ENCODE results near the gene FAM131A. TPM values are rescaled to one million over a fixed set of nuclear protein-coding genes. Genes with fewer than 3 reads are reported as not detected.
A peak's percentile ranks its signal among the peaks of the same experiment; 100 is the strongest.

The FAM131A gene
- total RNA-seq, 1 experiment from 2014 or later = 14.4 TPM

DNA sequence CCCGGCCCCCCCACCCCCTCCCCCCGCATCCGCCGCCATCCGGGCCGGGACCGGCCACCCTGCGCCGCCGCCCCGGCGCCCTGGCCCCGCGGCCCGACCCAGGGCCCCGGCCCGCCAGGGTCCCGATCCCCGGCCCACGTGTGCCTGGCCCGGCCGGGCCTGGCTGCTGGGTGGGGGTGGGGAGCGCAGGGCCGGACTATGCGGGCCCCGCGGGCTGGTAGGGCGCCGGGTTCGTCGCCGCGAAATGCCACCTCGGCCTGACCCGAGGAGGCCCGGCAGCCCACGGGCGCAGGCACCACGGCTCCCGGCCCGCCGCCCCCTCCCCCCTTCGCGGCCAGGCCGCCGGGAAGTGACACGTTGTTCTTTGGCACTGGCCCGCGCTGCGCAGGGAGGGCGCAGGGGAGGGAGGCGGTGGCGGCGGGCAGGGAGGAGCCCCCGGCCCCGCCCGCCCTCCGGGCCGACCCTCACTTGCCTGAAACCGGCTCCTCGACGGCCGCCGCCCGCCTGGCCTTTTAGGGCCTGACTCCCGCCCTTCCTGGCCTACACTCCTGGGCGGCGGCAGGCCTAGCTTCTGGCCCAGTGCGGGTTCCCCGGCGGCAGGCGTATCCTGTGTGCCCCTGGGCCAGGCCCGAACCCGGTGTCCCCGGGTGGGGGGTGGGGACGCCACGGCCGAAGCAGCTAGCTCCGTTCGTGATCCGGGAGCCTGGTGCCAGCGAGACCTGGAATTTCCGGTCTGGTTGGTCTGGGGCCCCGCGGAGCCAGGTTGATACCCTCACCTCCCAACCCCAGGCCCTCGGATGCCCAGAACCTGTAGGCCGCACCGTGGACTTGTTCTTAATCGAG, 22.5 kb upstream of the FAM131A start:
- Mint-ChIP-seq H3K9me3 (no peaks in the 10 kb centered on the region), H3K27ac (peak overlapping the region in 2 of 3 experiments; percentile 55 to 96; a peak in 3 of 7 replicates), H3K27me3 (ENCODE audit: low read depth) (no peaks in the 10 kb centered on the region), H3K4me3 (peak overlapping the region; percentile 87 to 93), H3K4me1 (peaks cover 26 to 27% of the 10 kb centered on the region in 2 experiments), H3K36me3 (ENCODE audit: insufficient read depth in 1 of 3, low read depth in 3 of 3) (peaks cover 22 to 43% (median 32%) of the 10 kb centered on the region in 3 experiments; a peak in 6 of 7 replicates)
- H3K23me2 ChIP-seq (ENCODE audit: insufficient read length, low read depth, low read length, poor library complexity, severe bottlenecking) = peaks cover 10% of the 10 kb centered on the region
- H2BK20ac ChIP-seq (ENCODE audit: low read depth, low read length, poor library complexity, severe bottlenecking) = no peak overlapping the region
- H4K20me1 ChIP-seq (ENCODE audit: control insufficient read depth, insufficient read depth, insufficient read length) = no peaks in the 10 kb centered on the region
- peak overlapping the region; percentile 97 for H3K4me2 ChIP-seq (ENCODE audit: insufficient read depth, insufficient read length, low read length)
- H3K4me1 ChIP-seq (ENCODE audit: insufficient read depth, low read length) = peaks cover 8% of the 10 kb centered on the region; the same call in 1 of the 2 replicates
- H2AK5ac ChIP-seq (ENCODE audit: insufficient read length, low read length) = no peak overlapping the region
- peak overlapping the region; percentile 68 for H3K14ac ChIP-seq (ENCODE audit: insufficient read depth, low read length)
- H3K9ac ChIP-seq (ENCODE audit: extremely low read depth, insufficient read length, low read length) = peak overlapping the region; percentile 85
- TF ChIP-seq, protein P1, sequence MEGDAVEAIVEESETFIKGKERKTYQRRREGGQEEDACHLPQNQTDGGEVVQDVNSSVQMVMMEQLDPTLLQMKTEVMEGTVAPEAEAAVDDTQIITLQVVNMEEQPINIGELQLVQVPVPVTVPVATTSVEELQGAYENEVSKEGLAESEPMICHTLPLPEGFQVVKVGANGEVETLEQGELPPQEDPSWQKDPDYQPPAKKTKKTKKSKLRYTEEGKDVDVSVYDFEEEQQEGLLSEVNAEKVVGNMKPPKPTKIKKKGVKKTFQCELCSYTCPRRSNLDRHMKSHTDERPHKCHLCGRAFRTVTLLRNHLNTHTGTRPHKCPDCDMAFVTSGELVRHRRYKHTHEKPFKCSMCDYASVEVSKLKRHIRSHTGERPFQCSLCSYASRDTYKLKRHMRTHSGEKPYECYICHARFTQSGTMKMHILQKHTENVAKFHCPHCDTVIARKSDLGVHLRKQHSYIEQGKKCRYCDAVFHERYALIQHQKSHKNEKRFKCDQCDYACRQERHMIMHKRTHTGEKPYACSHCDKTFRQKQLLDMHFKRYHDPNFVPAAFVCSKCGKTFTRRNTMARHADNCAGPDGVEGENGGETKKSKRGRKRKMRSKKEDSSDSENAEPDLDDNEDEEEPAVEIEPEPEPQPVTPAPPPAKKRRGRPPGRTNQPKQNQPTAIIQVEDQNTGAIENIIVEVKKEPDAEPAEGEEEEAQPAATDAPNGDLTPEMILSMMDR (conservative IDR thresholded peaks at IDR 0.05) = no peak
- H3K79me1 ChIP-seq (ENCODE audit: insufficient read depth, low read depth, low read length, poor library complexity, severe bottlenecking) = peaks cover 6% of the 10 kb centered on the region
- H3K79me2 ChIP-seq (ENCODE audit: insufficient read depth, low read length) = peaks cover 42% of the 10 kb centered on the region
- H2BK15ac ChIP-seq (ENCODE audit: low read depth, low read length) = no peak overlapping the region
- no peak overlapping the region for H3K56ac ChIP-seq (ENCODE audit: insufficient read length, low read depth, low read length)
- H2AFZ ChIP-seq (ENCODE audit: low read length) = no peak overlapping the region
- H3T11ph ChIP-seq (ENCODE audit: low read length) = no peak overlapping the region
- H2BK5ac ChIP-seq (ENCODE audit: insufficient read length, low read length) = no peak overlapping the region
- H4K91ac ChIP-seq (ENCODE audit: insufficient read length, low read depth, low read length) = no peak overlapping the region
- no peak overlapping the region for H3K23ac ChIP-seq (ENCODE audit: insufficient read length, low read depth, low read length)
- H3K27ac ChIP-seq (ENCODE audit: insufficient read length, low read depth, low read length) = no peak overlapping the region
- no peak for DNase-seq
- H3K27me3 ChIP-seq (ENCODE audit: insufficient read depth, low read length) = no peaks in the 10 kb centered on the region
- H4K8ac ChIP-seq (replicated peaks; ENCODE audit: insufficient read length, low read depth, low read length) = no peak overlapping the region
- H3K9me3 ChIP-seq (ENCODE audit: control insufficient read depth, low read depth, low read length) = no peaks in the 10 kb centered on the region
- H4K5ac ChIP-seq (ENCODE audit: insufficient read length, low read depth, low read length) = no peak overlapping the region
- WGBS (ENCODE audit: extremely low coverage, insufficient read length, low lambda C conversion rate) = no CpG with 5 or more reads among the region's 89 CpGs
- no peak overlapping the region for H3K4ac ChIP-seq (ENCODE audit: low read depth, low read length)
- H3K18ac ChIP-seq (ENCODE audit: insufficient read length, low read depth, low read length) = peak overlapping the region; percentile 24
- no peak overlapping the region for H2BK12ac ChIP-seq (ENCODE audit: insufficient read length, low read depth, low read length)
- no peak overlapping the region for H2BK120ac ChIP-seq (ENCODE audit: low read depth, low read length, poor library complexity, severe bottlenecking)

Data from H9 (cell line).